Ovary (tissue), 3 donors: Measurements from ENCODE around the gene PKD1L1.

Source experiments
- EP300 ChIP-seq: sonication (generic); formaldehyde crosslinking; IDR thresholded peaks from one replicate; pipeline ENCODE4 v1.6.1; 2017; ENCODE audit warnings: antibody characterized with exemption
- POLR2A ChIP-seq: fragments of 450-650 bp; IDR thresholded peaks from one replicate; pipeline ENCODE4 v1.6.1; 2017; ENCODE audit warnings: antibody characterized with exemption, mild to moderate bottlenecking, moderate library complexity
- TF ChIP-seq, protein P1 (sequence below), 3 donors: fragments of 450-650 bp in 2 of 3; fragments of 200-600 bp in 1 of 3; IDR thresholded peaks; one replicate each; pipeline versions ENCODE4 v1.5.1 to v1.8.0; 2016 to 2022; ENCODE audit warnings: antibody characterized with exemption in 3 of 3, mild to moderate bottlenecking in 1 of 3
- donor health status: DM: no; HTN: no; CAD: no.

DNA sequence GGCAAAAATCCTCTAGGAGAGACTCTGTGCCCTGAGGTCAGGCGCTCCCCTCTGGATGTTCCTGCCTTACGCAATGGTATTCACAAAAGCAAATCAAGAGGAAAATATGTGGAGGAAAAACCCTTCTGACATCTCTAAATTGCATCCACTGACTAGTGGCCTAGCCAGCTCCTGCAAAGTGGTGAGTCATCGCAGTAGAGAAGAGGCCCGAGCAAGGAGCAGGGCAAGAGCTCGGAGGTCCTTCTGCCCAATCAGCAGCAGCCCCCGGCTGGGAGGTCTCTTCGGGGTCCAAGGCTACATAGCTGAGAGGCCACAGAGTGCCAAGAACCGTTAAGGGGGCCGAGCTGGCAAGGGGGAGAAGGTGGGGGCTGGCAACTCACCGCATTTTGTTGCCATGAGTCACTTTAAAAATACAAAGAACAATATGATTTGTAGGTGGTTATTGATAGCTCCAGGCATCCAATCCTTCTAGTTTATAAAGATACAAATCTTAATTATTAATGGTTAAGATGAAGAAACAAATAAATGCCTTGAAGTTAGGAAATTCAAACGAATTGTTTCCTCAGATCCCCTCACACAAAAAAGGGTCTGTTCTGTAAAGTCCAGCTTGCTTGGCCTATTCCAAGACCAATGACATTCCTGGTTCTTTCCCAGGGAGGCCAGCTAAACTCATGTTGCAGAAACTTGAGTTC, 161.6 kb downstream of the PKD1L1 start:
- TF ChIP-seq, protein P1, sequence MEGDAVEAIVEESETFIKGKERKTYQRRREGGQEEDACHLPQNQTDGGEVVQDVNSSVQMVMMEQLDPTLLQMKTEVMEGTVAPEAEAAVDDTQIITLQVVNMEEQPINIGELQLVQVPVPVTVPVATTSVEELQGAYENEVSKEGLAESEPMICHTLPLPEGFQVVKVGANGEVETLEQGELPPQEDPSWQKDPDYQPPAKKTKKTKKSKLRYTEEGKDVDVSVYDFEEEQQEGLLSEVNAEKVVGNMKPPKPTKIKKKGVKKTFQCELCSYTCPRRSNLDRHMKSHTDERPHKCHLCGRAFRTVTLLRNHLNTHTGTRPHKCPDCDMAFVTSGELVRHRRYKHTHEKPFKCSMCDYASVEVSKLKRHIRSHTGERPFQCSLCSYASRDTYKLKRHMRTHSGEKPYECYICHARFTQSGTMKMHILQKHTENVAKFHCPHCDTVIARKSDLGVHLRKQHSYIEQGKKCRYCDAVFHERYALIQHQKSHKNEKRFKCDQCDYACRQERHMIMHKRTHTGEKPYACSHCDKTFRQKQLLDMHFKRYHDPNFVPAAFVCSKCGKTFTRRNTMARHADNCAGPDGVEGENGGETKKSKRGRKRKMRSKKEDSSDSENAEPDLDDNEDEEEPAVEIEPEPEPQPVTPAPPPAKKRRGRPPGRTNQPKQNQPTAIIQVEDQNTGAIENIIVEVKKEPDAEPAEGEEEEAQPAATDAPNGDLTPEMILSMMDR (IDR thresholded peaks at IDR 0.05), result no peak
- TF ChIP-seq EP300, result no peak
- no peak for TF ChIP-seq POLR2A
